NCI-H2029 treated with DMSO at 0.1 percent for 48 hours (cell line): Measurements from ENCODE around the gene SMYD2.

Source experiments
- DNase-seq: peaks from one replicate; lab custom pipeline; 2025; lab: John Stamatoyannopoulos, UW

SMYD2 gene

GRCh38 chr1:214361636-214362035 is 80.7 kb downstream of the SMYD2 start:
- no peak for DNase-seq

- no peak for DNase-seq
Measured at GRCh38 chr1:214362188-214362882, 81.4 kb downstream of the SMYD2 start.

GRCh38 chr1:214363386-214363785 is 82.4 kb downstream of the SMYD2 start:
- no peak for DNase-seq

- no peak for DNase-seq
Measured at GRCh38 chr1:214364386-214364785, 83.4 kb downstream of the SMYD2 start.

- DNase-seq: no peak
Measured at GRCh38 chr1:214364786-214365295, 83.9 kb downstream of the SMYD2 start.

- DNase-seq: no peak
Measured at GRCh38 chr1:214367841-214368240, 86.9 kb downstream of the SMYD2 start.

GRCh38 chr1:214369364-214369763 is 88.4 kb downstream of the SMYD2 start:
- DNase-seq: no peak

GRCh38 chr1:214370615-214371014 is 89.7 kb downstream of the SMYD2 start:
- no peak for DNase-seq

- DNase-seq: no peak
Measured at GRCh38 chr1:214372092-214372491, 91.1 kb downstream of the SMYD2 start.

GRCh38 chr1:214377485-214377884 is 96.5 kb downstream of the SMYD2 start:
- DNase-seq: no peak

GRCh38 chr1:214377886-214378285 is 96.9 kb downstream of the SMYD2 start:
- no peak for DNase-seq

GRCh38 chr1:214378492-214378891 is 97.5 kb downstream of the SMYD2 start:
- no peak for DNase-seq

GRCh38 chr1:214379236-214379970 is 98.4 kb downstream of the SMYD2 start:
- DNase-seq: no peak

- no peak for DNase-seq
Measured at GRCh38 chr1:214380396-214380795, 99.4 kb downstream of the SMYD2 start.

GRCh38 chr1:214380986-214381695 is 100.2 kb downstream of the SMYD2 start:
- no peak for DNase-seq

- DNase-seq: no peak
Measured at GRCh38 chr1:214383381-214384372, 102.7 kb downstream of the SMYD2 start.

- DNase-seq: no peak
Measured at GRCh38 chr1:214384373-214385079, 103.6 kb downstream of the SMYD2 start.

- DNase-seq: no peak
Measured at GRCh38 chr1:214385428-214385827, 104.5 kb downstream of the SMYD2 start.

- DNase-seq: no peak
Measured at GRCh38 chr1:214386333-214386732, 105.4 kb downstream of the SMYD2 start.
